Measurements from ENCODE around the gene NFILZ.

Gene NFILZ

DNA sequence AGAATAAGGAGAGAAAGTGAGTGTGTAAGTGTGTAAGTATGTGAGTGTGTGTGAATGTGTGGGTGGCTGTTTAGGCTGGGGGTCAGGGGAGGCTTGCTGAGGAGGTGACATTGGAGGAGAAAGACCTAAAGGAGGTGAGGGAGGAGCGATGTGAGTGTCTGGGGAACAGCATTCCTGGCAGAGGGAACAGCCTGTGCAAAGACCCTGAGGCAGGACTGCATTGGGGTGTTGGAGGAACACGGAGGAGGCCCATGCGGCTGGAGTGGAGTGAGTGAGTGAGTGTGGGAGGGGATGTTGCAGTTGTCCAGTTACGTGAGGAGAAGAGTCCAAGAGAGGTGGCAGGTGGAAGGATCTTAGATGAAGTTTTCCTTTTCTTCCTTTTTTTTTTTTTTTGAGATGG, 31.8 kb downstream of the NFILZ start:
- TF ChIP-seq, protein P1, sequence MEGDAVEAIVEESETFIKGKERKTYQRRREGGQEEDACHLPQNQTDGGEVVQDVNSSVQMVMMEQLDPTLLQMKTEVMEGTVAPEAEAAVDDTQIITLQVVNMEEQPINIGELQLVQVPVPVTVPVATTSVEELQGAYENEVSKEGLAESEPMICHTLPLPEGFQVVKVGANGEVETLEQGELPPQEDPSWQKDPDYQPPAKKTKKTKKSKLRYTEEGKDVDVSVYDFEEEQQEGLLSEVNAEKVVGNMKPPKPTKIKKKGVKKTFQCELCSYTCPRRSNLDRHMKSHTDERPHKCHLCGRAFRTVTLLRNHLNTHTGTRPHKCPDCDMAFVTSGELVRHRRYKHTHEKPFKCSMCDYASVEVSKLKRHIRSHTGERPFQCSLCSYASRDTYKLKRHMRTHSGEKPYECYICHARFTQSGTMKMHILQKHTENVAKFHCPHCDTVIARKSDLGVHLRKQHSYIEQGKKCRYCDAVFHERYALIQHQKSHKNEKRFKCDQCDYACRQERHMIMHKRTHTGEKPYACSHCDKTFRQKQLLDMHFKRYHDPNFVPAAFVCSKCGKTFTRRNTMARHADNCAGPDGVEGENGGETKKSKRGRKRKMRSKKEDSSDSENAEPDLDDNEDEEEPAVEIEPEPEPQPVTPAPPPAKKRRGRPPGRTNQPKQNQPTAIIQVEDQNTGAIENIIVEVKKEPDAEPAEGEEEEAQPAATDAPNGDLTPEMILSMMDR (IDR thresholded peaks at IDR 0.05; ENCODE audit: low read depth, low read length, poor library complexity, severe bottlenecking) = no peak
- no peak for TF ChIP-seq EZH2phosphoT487 (IDR thresholded peaks at IDR 0.05; ENCODE audit: borderline replicate concordance, low read length)
- H3K4me3 ChIP-seq (ENCODE audit: low read length) = no peak overlapping the region
- H3K79me2 ChIP-seq (ENCODE audit: control insufficient read depth, low read length) = no peaks in the 10 kb centered on the region
- no peak overlapping the region for H3K27ac ChIP-seq (ENCODE audit: low read depth, low read length)
- no peaks in the 10 kb centered on the region for H3K9me3 ChIP-seq (ENCODE audit: control insufficient read depth, insufficient read depth, low read length)
- no peaks in the 10 kb centered on the region for H4K20me1 ChIP-seq (ENCODE audit: control insufficient read depth, insufficient read depth, low read depth, low read length)
- H3K27me3 ChIP-seq (ENCODE audit: control insufficient read depth, low read length) = 0 out of 2 replicates have a peak, but pooled peaks cover 3% of the 10 kb centered on the region
- H3K36me3 ChIP-seq (ENCODE audit: control insufficient read depth, low read length) = no peaks in the 10 kb centered on the region
- no peaks in the 10 kb centered on the region for H3F3A ChIP-seq (ENCODE audit: control insufficient read depth, insufficient read depth)
- H3K4me2 ChIP-seq (ENCODE audit: low read length) = no peak overlapping the region
- no peaks in the 10 kb centered on the region for H3K9me2 ChIP-seq (replicated peaks; ENCODE audit: control insufficient read depth, low read length)
- peaks cover 10% of the 10 kb centered on the region for H3K4me1 ChIP-seq (ENCODE audit: control insufficient read depth, low read length)

DNA sequence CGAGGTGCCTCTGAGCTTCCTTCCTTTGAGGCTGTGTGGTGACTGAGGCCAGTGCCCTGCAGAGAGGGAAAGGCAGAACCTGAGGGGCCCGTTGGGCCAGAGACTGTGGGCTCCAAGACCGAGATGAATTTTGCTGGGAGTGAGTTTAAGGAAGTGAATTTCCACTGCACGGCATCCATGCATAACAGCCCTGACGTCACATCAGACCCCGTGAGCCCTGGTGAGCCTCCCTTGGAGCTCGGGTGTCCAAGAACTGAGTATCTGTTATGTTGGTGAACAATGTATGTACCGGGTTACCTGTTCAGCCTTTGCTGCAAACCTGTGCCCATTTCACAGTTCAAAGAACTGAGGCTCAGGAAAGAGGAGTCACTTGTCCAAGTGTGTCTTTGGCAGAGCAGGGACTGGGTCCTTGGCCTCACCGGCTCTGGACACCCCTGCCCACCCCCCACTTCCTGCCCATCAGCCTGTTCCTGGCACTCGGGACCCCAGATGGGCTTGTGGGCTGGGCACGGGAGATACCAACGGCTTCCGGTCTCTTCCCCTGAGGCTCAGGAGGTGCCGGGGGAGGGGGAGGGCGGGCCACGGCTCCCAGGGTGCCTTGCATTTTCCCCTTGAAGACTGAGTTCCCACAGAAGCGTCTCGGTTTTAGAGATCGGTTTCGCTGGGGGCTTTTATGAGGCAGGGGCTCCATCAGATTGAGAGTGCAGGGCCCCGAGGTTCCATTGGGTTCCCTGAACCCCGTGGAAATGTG, 33.7 kb downstream of the NFILZ start:
- Histone ChIP-seq H3K4me2 (ENCODE audit: low read length) (peak overlapping the region; percentile 36), H3K9me2 (replicated peaks; ENCODE audit: control insufficient read depth, low read length) (no peaks in the 10 kb centered on the region), H3K36me3 (ENCODE audit: control insufficient read depth, low read length) (no peaks in the 10 kb centered on the region), H3F3A (ENCODE audit: control insufficient read depth, insufficient read depth) (no peaks in the 10 kb centered on the region), H4K20me1 (ENCODE audit: control insufficient read depth, insufficient read depth, low read depth, low read length) (no peaks in the 10 kb centered on the region), H3K4me1 (ENCODE audit: control insufficient read depth, low read length) (peaks cover 10% of the 10 kb centered on the region), H3K27ac (ENCODE audit: low read depth, low read length) (no peak overlapping the region), H3K79me2 (ENCODE audit: control insufficient read depth, low read length) (no peaks in the 10 kb centered on the region), H3K27me3 (ENCODE audit: control insufficient read depth, low read length) (0 out of 2 replicates have a peak, but pooled peaks cover 3% of the 10 kb centered on the region), H3K4me3 (ENCODE audit: low read length) (no peak overlapping the region; the same call in 1 of the 2 replicates), H3K9me3 (ENCODE audit: control insufficient read depth, insufficient read depth, low read length) (no peaks in the 10 kb centered on the region)
- TF ChIP-seq, protein P1 (IDR thresholded peaks at IDR 0.05; ENCODE audit: low read depth, low read length, poor library complexity, severe bottlenecking) = no peak
- TF ChIP-seq EZH2phosphoT487 (IDR thresholded peaks at IDR 0.05; ENCODE audit: borderline replicate concordance, low read length) = no peak

DNA sequence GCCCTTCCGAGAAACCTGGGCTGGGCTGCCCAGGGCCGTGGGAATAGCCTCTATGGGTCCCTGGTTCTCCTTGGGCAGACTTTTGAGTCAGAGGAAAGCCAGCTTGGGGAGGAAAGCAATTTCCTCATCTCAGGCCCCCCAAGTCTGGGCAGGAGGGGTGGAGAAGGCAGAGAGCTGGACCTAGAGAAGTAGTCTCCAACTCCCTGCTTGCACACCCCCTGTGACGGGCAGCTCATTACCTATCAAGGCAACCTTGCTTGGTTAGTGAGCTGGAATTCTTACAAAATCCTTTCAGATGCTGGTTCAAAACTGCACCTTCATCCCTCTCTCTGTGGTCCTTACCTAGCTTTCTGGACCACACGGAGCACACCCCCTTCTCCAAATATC, 34.2 kb downstream of the NFILZ start:
- Histone ChIP-seq H3K4me1 (ENCODE audit: control insufficient read depth, low read length) (peaks cover 10% of the 10 kb centered on the region), H3F3A (ENCODE audit: control insufficient read depth, insufficient read depth) (no peaks in the 10 kb centered on the region), H3K27ac (ENCODE audit: low read depth, low read length) (no peak overlapping the region), H3K4me2 (ENCODE audit: low read length) (peak overlapping the region; percentile 36), H3K4me3 (ENCODE audit: low read length) (no peak overlapping the region; the same call in 1 of the 2 replicates), H4K20me1 (ENCODE audit: control insufficient read depth, insufficient read depth, low read depth, low read length) (no peaks in the 10 kb centered on the region), H3K9me2 (replicated peaks; ENCODE audit: control insufficient read depth, low read length) (no peaks in the 10 kb centered on the region), H3K79me2 (ENCODE audit: control insufficient read depth, low read length) (no peaks in the 10 kb centered on the region), H3K27me3 (ENCODE audit: control insufficient read depth, low read length) (0 out of 2 replicates have a peak, but pooled peaks cover 3% of the 10 kb centered on the region), H3K9me3 (ENCODE audit: control insufficient read depth, insufficient read depth, low read length) (no peaks in the 10 kb centered on the region), H3K36me3 (ENCODE audit: control insufficient read depth, low read length) (no peaks in the 10 kb centered on the region)
- TF ChIP-seq EZH2phosphoT487 (IDR thresholded peaks at IDR 0.05; ENCODE audit: borderline replicate concordance, low read length) = no peak
- TF ChIP-seq, protein P1 (IDR thresholded peaks at IDR 0.05; ENCODE audit: low read depth, low read length, poor library complexity, severe bottlenecking) = no peak
